ENCODE results near the gene NEMF. TPM values are rescaled to one million over a fixed set of nuclear protein-coding genes. Genes with fewer than 3 reads are reported as not detected.
"Not testable (repeated sequence)": the region's sequence is repeated elsewhere in the genome, so short reads cannot be mapped to it uniquely, and the experiment has no call there.

NEMF gene
- polyA plus RNA-seq, 1 donor (not counting 4 experiments of a cell fraction or from before 2014, with no cell fraction given) = 55.1 TPM

DNA sequence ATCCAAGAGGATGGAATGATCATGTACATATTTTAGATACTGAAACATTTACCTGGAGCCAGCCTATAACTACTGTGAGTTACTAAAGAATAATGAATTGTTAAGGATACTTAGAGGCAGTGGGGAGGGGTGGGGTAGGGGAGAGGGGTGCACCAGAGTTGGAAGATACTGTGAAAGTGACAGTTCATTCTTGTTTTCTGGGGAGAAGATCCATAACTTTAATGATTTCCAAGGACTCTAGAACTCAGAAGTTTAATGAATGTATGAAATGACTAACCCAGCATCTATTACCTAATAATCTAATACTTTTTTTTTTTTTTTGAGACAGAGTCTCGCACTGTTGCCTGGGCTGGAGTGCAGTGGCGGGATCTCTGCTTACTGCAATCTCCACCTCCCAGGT lies 74.2 kb downstream of the NEMF start:
- dilution Hi-C loops (cut with MboI; ENCODE audit: extremely low pct_ligation_motif_present, low sequenced_read_pairs) = no loop called here

DNA sequence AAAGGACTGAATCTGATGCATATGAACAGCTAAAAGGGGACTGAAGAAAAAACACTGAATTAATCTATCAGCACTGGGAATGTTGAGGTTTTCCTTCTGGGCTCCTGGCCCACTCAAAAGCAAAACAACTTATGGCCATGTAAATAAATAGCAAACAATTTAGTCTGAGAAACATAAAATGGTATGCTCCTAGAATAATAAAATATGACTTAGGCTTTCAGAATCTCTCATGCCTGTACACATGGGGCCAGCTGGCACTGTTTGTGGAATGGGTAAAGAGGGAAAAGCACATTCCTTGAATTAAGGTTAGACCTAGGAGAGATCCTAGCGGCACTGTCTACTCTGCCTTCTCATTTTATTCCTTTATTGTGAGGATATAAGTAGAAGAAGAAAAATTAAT lies 78.5 kb downstream of the NEMF start:
- H3K9me1 ChIP-seq (ENCODE audit: control insufficient read depth, extremely low read depth, insufficient read depth, low read length) = no peaks in the 10 kb centered on the region
- no peak overlapping the region for H3K4me3 ChIP-seq (ENCODE audit: control insufficient read depth in 2 of 3, extremely low read depth in 1 of 3, insufficient read depth in 2 of 3, low read depth in 1 of 3, low read length in 3 of 3)
- TF ChIP-seq EZH2 (IDR thresholded peaks at IDR 0.05; ENCODE audit: low read length) = no peak
- no peak overlapping the region for H3K27ac ChIP-seq (ENCODE audit: control insufficient read depth, insufficient read depth, low read length)
- dilution Hi-C loops (cut with MboI; ENCODE audit: extremely low pct_ligation_motif_present, low sequenced_read_pairs) = no loop called here
- H3K9ac ChIP-seq (ENCODE audit: control insufficient read depth, extremely low read depth, insufficient read depth, low read length) = no peak overlapping the region
- H3K79me2 ChIP-seq (ENCODE audit: control insufficient read depth, insufficient read depth, low read length) = peaks cover 9% of the 10 kb centered on the region
- H3K4me2 ChIP-seq (ENCODE audit: control insufficient read depth, extremely low read depth, insufficient read depth, low read depth, low read length) = no peak overlapping the region
- peaks cover 3 to 10% of the 10 kb centered on the region in 2 experiments for H3K36me3 ChIP-seq (ENCODE audit: control insufficient read depth in 2 of 2, extremely low read depth in 1 of 2, insufficient read depth in 2 of 2, low read length in 2 of 2)
- H3K27me3 ChIP-seq (ENCODE audit: control insufficient read depth, extremely low read depth, insufficient read depth, low read length) = no peaks in the 10 kb centered on the region
- H3K4me1 ChIP-seq (ENCODE audit: control insufficient read depth, extremely low read depth, insufficient read depth, low read length) = peaks cover 14% of the 10 kb centered on the region
- no peak overlapping the region for H2AFZ ChIP-seq (ENCODE audit: control insufficient read depth, low read length)
- H4K20me1 ChIP-seq (ENCODE audit: control insufficient read depth, extremely low read depth, insufficient read depth, low read length) = no peaks in the 10 kb centered on the region
- DNase-seq (ENCODE audit: low read depth, low spot score) (no peak), FAIRE-seq (no peak)
- H3K9me3 ChIP-seq (ENCODE audit: control insufficient read depth, low read depth, low read length) = no peaks in the 10 kb centered on the region

More for the DNA sequence above, 74.2 kb downstream of the NEMF start:
- no peak overlapping the region for H3K4me3 ChIP-seq (ENCODE audit: control insufficient read depth in 2 of 3, extremely low read depth in 1 of 3, insufficient read depth in 2 of 3, low read depth in 1 of 3, low read length in 3 of 3)
- H3K9ac ChIP-seq (ENCODE audit: control insufficient read depth, extremely low read depth, insufficient read depth, low read length) = no peak overlapping the region
- H3K9me1 ChIP-seq (ENCODE audit: control insufficient read depth, extremely low read depth, insufficient read depth, low read length) = no peaks in the 10 kb centered on the region
- no peak for TF ChIP-seq EZH2 (IDR thresholded peaks at IDR 0.05; ENCODE audit: low read length)
- TF ChIP-seq, protein P1, sequence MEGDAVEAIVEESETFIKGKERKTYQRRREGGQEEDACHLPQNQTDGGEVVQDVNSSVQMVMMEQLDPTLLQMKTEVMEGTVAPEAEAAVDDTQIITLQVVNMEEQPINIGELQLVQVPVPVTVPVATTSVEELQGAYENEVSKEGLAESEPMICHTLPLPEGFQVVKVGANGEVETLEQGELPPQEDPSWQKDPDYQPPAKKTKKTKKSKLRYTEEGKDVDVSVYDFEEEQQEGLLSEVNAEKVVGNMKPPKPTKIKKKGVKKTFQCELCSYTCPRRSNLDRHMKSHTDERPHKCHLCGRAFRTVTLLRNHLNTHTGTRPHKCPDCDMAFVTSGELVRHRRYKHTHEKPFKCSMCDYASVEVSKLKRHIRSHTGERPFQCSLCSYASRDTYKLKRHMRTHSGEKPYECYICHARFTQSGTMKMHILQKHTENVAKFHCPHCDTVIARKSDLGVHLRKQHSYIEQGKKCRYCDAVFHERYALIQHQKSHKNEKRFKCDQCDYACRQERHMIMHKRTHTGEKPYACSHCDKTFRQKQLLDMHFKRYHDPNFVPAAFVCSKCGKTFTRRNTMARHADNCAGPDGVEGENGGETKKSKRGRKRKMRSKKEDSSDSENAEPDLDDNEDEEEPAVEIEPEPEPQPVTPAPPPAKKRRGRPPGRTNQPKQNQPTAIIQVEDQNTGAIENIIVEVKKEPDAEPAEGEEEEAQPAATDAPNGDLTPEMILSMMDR (optimal IDR thresholded peaks at IDR 0.05 in 1 of 3, IDR thresholded peaks at IDR 0.05 in 1 of 3, conservative IDR thresholded peaks at IDR 0.05 in 1 of 3; ENCODE audit: extremely low read depth in 1 of 3, insufficient read depth in 2 of 3, low read length in 3 of 3) = no peak
- no peaks in the 10 kb centered on the region for H3K27me3 ChIP-seq (ENCODE audit: control insufficient read depth, extremely low read depth, insufficient read depth, low read length)
- FAIRE-seq (no peak), DNase-seq (ENCODE audit: low read depth, low spot score) (no peak)
- H3K9me3 ChIP-seq (ENCODE audit: control insufficient read depth, low read depth, low read length) = no peaks in the 10 kb centered on the region
- no peaks in the 10 kb centered on the region for H3K79me2 ChIP-seq (ENCODE audit: control insufficient read depth, insufficient read depth, low read length)
- peaks cover 13 to 15% of the 10 kb centered on the region in 2 experiments for H3K36me3 ChIP-seq (ENCODE audit: control insufficient read depth in 2 of 2, extremely low read depth in 1 of 2, insufficient read depth in 2 of 2, low read length in 2 of 2)
- H3K4me1 ChIP-seq (ENCODE audit: control insufficient read depth, extremely low read depth, insufficient read depth, low read length) = no peaks in the 10 kb centered on the region
- H3K27ac ChIP-seq (ENCODE audit: control insufficient read depth, insufficient read depth, low read length) = no peak overlapping the region
- H4K20me1 ChIP-seq (ENCODE audit: control insufficient read depth, extremely low read depth, insufficient read depth, low read length) = no peaks in the 10 kb centered on the region
- H2AFZ ChIP-seq (ENCODE audit: control insufficient read depth, low read length) = no peak overlapping the region
- no peak overlapping the region for H3K4me2 ChIP-seq (ENCODE audit: control insufficient read depth, extremely low read depth, insufficient read depth, low read depth, low read length)

DNA sequence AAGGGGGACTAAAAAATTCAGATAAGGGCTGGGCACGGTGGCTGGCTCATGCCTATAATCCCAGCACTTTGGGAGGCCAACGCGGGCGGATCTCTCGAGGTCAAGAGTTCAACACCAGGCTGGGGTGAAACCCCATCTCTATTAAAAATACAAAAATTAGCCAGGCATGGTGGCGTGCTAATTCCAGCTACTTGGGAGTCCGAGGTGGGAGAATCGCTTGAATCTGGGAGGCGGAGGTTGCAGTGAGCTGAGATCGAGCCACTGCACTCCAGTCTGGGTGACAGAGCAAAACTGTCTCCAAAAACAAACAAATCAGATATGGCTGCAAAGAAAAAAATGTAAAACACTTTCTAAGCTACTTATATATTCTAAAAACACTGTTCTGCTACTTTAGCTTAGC lies 80.9 kb downstream of the NEMF start:
- H2AFZ ChIP-seq (ENCODE audit: control insufficient read depth, low read length); H3K9me1 ChIP-seq (ENCODE audit: control insufficient read depth, extremely low read depth, insufficient read depth, low read length); H3K4me2 ChIP-seq (ENCODE audit: control insufficient read depth, extremely low read depth, insufficient read depth, low read depth, low read length); H3K9me3 ChIP-seq (ENCODE audit: control insufficient read depth, low read depth, low read length); H4K20me1 ChIP-seq (ENCODE audit: control insufficient read depth, extremely low read depth, insufficient read depth, low read length); H3K27ac ChIP-seq (ENCODE audit: control insufficient read depth, insufficient read depth, low read length); dilution Hi-C loops (cut with MboI; ENCODE audit: extremely low pct_ligation_motif_present, low sequenced_read_pairs); H3K36me3 ChIP-seq (ENCODE audit: control insufficient read depth in 2 of 2, extremely low read depth in 1 of 2, insufficient read depth in 2 of 2, low read length in 2 of 2); DNase-seq (ENCODE audit: low read depth, low spot score); H3K27me3 ChIP-seq (ENCODE audit: control insufficient read depth, extremely low read depth, insufficient read depth, low read length); H3K9ac ChIP-seq (ENCODE audit: control insufficient read depth, extremely low read depth, insufficient read depth, low read length); H3K4me3 ChIP-seq (ENCODE audit: control insufficient read depth in 2 of 3, extremely low read depth in 1 of 3, insufficient read depth in 2 of 3, low read depth in 1 of 3, low read length in 3 of 3); FAIRE-seq: not testable (repeated sequence)
- H3K4me1 ChIP-seq (ENCODE audit: control insufficient read depth, extremely low read depth, insufficient read depth, low read length) = peaks cover 21% of the 10 kb centered on the region
- peaks cover 14% of the 10 kb centered on the region for H3K79me2 ChIP-seq (ENCODE audit: control insufficient read depth, insufficient read depth, low read length)

Measured in keratinocyte (primary cell).